GM12878 (cell line): ENCODE data around the gene HYOU1. TPM values are rescaled to one million over a fixed set of nuclear protein-coding genes. Genes with fewer than 3 reads are reported as not detected.
A peak's percentile ranks its signal among the peaks of the same experiment; 100 is the strongest.

Experiments
- ATAC-seq: fragments of 200-7000 bp; cut with Tn5 transposase; 3 replicates; pipeline ENCODE4 v1.9.1; 2020; ENCODE audit warnings: mild to moderate bottlenecking, moderate library complexity
- BruUV-seq: library from RNA; stranded (reverse); fragments of 400-500 nt; replicated peaks from 2 replicates; lab custom pipeline; 2021; lab: Mats Ljungman, UMichigan
- CTCF ChIA-PET: fragments of 300-600 bp; sonication (Branson Sonifier 250); formaldehyde crosslinking; extraction: SDS; loops from one replicate; lab custom pipeline; 2021; ENCODE audit warnings: inconsistent platforms; lab: Yijun Ruan, JAX
- POLR2A ChIA-PET: fragments of 350-600 bp; formaldehyde crosslinking; extraction: SDS; loops from one replicate; lab custom pipeline; 2021; ENCODE audit warnings: inconsistent platforms; lab: Charles Lee
- RAD21 ChIA-PET: fragments of 300-600 bp; sonication (Branson Sonifier 250); formaldehyde crosslinking; loops from one replicate; lab custom pipeline; 2023; ENCODE audit warnings: antibody characterized with exemption; ENCODE audit not compliant: unreplicated experiment; lab: Charles Lee
- SMC1A ChIA-PET: fragments of 300-600 bp; sonication (Branson Sonifier 250); formaldehyde crosslinking; loops from one replicate; lab custom pipeline; 2023; ENCODE audit not compliant: unreplicated experiment, uncharacterized antibody; lab: Charles Lee
- DNase-seq: peaks from one replicate; pipeline ENCODE4 v3.0.0-alpha.2; 2011; ENCODE audit warnings: low read depth, low spot score
- FAIRE-seq: peaks from 3 replicates; lab custom pipeline; 2011; peaks lifted over from hg19 to GRCh38; lab: Jason Lieb, UNC
- H2AFZ ChIP-seq: 2 replicates; pipeline ENCODE4 v1.6.0; 2011; ENCODE audit warnings: low read depth, low read length, control low read depth; ENCODE audit not compliant: control insufficient read depth
- H3K27ac ChIP-seq: 2 replicates; pipeline ENCODE4 v1.5.1; 2011; ENCODE audit warnings: control low read depth; ENCODE audit not compliant: control insufficient read depth, insufficient read depth
- H3K27me3 ChIP-seq, 2 experiments: replicated peaks in 1 of 2; 2 replicates each; pipeline versions ENCODE4 v1.6.0 to v1.6.1; 2011; ENCODE audit warnings: low read length in 1 of 2; ENCODE audit not compliant: control insufficient read depth in 2 of 2, insufficient read depth in 2 of 2
- H3K36me3 ChIP-seq, 2 experiments: 2 replicates each; pipeline ENCODE4 v1.5.1; 2011; ENCODE audit warnings: low read length in 1 of 2; ENCODE audit not compliant: control insufficient read depth in 2 of 2, insufficient read depth in 2 of 2
- H3K4me1 ChIP-seq: 2 replicates; pipeline ENCODE4 v1.6.1; 2011; ENCODE audit warnings: mild to moderate bottlenecking, low read length, moderate library complexity, mixed read lengths; ENCODE audit not compliant: control insufficient read depth, insufficient read depth
- H3K4me2 ChIP-seq: 2 replicates; pipeline ENCODE4 v1.6.0; 2011; ENCODE audit warnings: control low read depth; ENCODE audit not compliant: control insufficient read depth, insufficient read depth
- H3K4me3 ChIP-seq: fragments of 200-600 bp; sonication (generic); 2 replicates; pipeline ENCODE4 v1.5.1; 2016
- H3K79me2 ChIP-seq: 2 replicates; pipeline ENCODE4 v1.6.0; 2011; ENCODE audit warnings: low read length; ENCODE audit not compliant: control insufficient read depth, insufficient read depth
- H3K9ac ChIP-seq: 2 replicates; pipeline ENCODE4 v1.8.0; 2011; ENCODE audit warnings: low read length, control low read depth, mixed read lengths; ENCODE audit not compliant: control insufficient read depth, insufficient read depth
- H3K9me3 ChIP-seq: replicated peaks from 3 replicates; pipeline ENCODE4 v1.5.1; 2011; ENCODE audit warnings: mild to moderate bottlenecking, low read length; ENCODE audit not compliant: control insufficient read depth, insufficient read depth
- H4K20me1 ChIP-seq: 2 replicates; pipeline ENCODE4 v1.6.0; 2011; ENCODE audit not compliant: control insufficient read depth, insufficient read depth
- CREB1 ChIP-seq: IDR thresholded peaks from 2 replicates; pipeline ENCODE4 v1.6.1; 2012; ENCODE audit warnings: low read depth, mild to moderate bottlenecking, inconsistent platforms
- MYC ChIP-seq: IDR thresholded peaks from 2 replicates; pipeline ENCODE4 v1.6.1; 2011; ENCODE audit warnings: mild to moderate bottlenecking, low read length, moderate library complexity, inconsistent platforms; ENCODE audit not compliant: insufficient read depth, insufficient replicate concordance, insufficient read length, severe bottlenecking
- NFYA ChIP-seq: IDR thresholded peaks from 2 replicates; pipeline ENCODE4 v1.6.1; 2011; ENCODE audit warnings: low read depth, mild to moderate bottlenecking, low read length, improper control_type of control experiment, borderline replicate concordance
- POLR2A ChIP-seq: IDR thresholded peaks from 2 replicates; pipeline ENCODE4 v1.6.1; 2011; ENCODE audit warnings: low read depth, mild to moderate bottlenecking, low read length
- ZNF274 ChIP-seq: IDR thresholded peaks from one replicate; pipeline ENCODE4 v1.8.0; 2011; ENCODE audit not compliant: insufficient read length, insufficient read depth
- WGBS: methylation state at CpG from one replicate; pipeline ENCODE4 v1.1.6; 2016; ENCODE audit warnings: low lambda C conversion rate; ENCODE audit not compliant: insufficient replicate concordance, insufficient coverage; ENCODE audit errors: missing lambda C conversion rate; 5-methylcytosine and 5-hydroxymethylcytosine counted together
- in situ Hi-C: fragments of 300-500 bp; cut with MboI; formaldehyde crosslinking; loops from 9 replicates; pipeline ENCODE4 v1.14.3; 2018; ENCODE audit warnings: mixed read lengths
- intact Hi-C: fragments of 100-400 bp; cut with micrococcal nuclease; formaldehyde crosslinking; loops from one replicate; pipeline ENCODE4 v1.14.2; 2022; ENCODE audit not compliant: unreplicated experiment
- polyA plus RNA-seq, 11 experiments: library from polyadenylated mRNA; depleted of rRNA in 4 of 11; unstranded in 6 of 11; stranded (reverse) in 5 of 11; fragments of >200 nt; fragmentation: Nextera tagmentation in 4 of 11; fragmentation: Illumina TruSeq in 1 of 11; extraction: Ambion mirVana in 4 of 11; extraction: Trizol in 1 of 11; gene quantifications; 1 replicate in 1 of 11; 2 replicates in 10 of 11; pipeline versions ENCODE4 v1.2.1 to v1.2.3, GENCODE V29; 2011 to 2016; ENCODE audit warnings: inconsistent platforms in 2 of 11, missing spikeins in 2 of 11, low read depth in 1 of 11
- total RNA-seq, 4 experiments: library from RNA; depleted of rRNA in 3 of 4; stranded (reverse); fragments of >200 nt in 3 of 4; fragmentation: Illumina TruSeq in 1 of 4; extraction: Trizol in 1 of 4; gene quantifications; 2 replicates each; pipeline versions ENCODE4 v1.2.1 to v1.2.3, GENCODE V29; 2013 to 2021
- TF ChIP-seq, protein P1 (sequence below), 3 experiments: IDR thresholded peaks in 2 of 3; conservative IDR thresholded peaks in 1 of 3; 2 replicates each; pipeline ENCODE4 v1.5.1; 2011; ENCODE audit warnings: low read depth in 3 of 3, low read length in 3 of 3, mild to moderate bottlenecking in 3 of 3, control low read depth in 2 of 3, moderate library complexity in 2 of 3, inconsistent platforms in 1 of 3, mixed read lengths in 1 of 3; ENCODE audit not compliant: control insufficient read depth in 2 of 3, insufficient read depth in 1 of 3; ENCODE audit errors: extremely low read depth in 1 of 3

Gene HYOU1
- total and polyA plus RNA-seq, 10 of the 15 experiments (the other 5 are each of a cell fraction or from before 2014, with no cell fraction given): 15.4 to 157 (median 109) TPM

DNA sequence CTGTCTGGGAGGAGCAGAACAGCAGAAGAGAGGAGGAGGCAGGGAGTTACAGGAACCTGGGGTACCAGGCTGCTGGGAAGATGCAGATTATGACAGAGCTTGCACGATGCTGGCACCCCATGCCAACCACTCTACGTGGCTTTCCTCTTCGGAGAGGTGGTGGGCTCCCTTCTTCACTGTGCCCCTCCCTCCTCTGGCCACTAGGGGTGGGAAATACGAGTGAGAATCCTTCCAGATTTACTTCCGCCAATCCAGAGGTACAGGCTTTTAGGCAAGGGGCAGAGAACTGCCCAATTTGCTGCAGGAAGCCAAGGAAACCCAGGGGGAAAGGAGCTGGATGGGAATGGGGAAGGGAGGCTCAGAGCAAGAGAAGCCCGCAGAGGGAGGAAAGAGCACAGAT is 12.3 kb downstream of the HYOU1 start:
- Histone ChIP-seq H3K4me2 (no peak overlapping the region), H4K20me1 (no peaks in the 10 kb centered on the region), H3K27me3 (no peaks in the 10 kb centered on the region), H3K4me3 (no peak overlapping the region), H3K27ac (no peak overlapping the region), H3K4me1 (peaks cover 9% of the 10 kb centered on the region; the same call in 1 of the 2 replicates), H3K36me3 (peaks cover 29 to 34% of the 10 kb centered on the region in 2 experiments), H2AFZ (no peak overlapping the region), H3K9ac (no peak overlapping the region), H3K79me2 (no peaks in the 10 kb centered on the region; the same call in 1 of the 2 replicates), H3K9me3 (no peaks in the 10 kb centered on the region)
- TF ChIP-seq, protein P1, sequence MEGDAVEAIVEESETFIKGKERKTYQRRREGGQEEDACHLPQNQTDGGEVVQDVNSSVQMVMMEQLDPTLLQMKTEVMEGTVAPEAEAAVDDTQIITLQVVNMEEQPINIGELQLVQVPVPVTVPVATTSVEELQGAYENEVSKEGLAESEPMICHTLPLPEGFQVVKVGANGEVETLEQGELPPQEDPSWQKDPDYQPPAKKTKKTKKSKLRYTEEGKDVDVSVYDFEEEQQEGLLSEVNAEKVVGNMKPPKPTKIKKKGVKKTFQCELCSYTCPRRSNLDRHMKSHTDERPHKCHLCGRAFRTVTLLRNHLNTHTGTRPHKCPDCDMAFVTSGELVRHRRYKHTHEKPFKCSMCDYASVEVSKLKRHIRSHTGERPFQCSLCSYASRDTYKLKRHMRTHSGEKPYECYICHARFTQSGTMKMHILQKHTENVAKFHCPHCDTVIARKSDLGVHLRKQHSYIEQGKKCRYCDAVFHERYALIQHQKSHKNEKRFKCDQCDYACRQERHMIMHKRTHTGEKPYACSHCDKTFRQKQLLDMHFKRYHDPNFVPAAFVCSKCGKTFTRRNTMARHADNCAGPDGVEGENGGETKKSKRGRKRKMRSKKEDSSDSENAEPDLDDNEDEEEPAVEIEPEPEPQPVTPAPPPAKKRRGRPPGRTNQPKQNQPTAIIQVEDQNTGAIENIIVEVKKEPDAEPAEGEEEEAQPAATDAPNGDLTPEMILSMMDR (IDR thresholded peaks at IDR 0.05 in 2 of 3, conservative IDR thresholded peaks at IDR 0.05 in 1 of 3; ENCODE audit: control insufficient read depth in 2 of 3, extremely low read depth in 1 of 3, insufficient read depth in 1 of 3, low read depth in 3 of 3, low read length in 3 of 3): peak in 1 of 3 experiments; percentile 25; a peak in 1 of 6 replicates
- TF ChIP-seq MYC (no peak), NFYA (no peak)
- ATAC-seq: 0 out of 3 replicates have a peak, but pooled peaks have one; percentile 10
- intact Hi-C loops: no loop called here
- RAD21 ChIA-PET: no interaction called here
- POLR2A ChIA-PET: interaction anchor here (0.7 kb wide), 1 partner anchor 11 kb away, joined by 3 read pairs; no protein-coding TSS in a partner anchor
- FAIRE-seq: no peak
- SMC1A ChIA-PET: no interaction called here
- in situ Hi-C loops: no loop called here
- 95% methylated on average over 6 of the region's 6 CpGs for WGBS
- BruUV-seq: no TSS peak
- DNase-seq: no peak
- CTCF ChIA-PET: interaction anchor here (1.1 kb wide), 1 partner anchor 13 kb away, joined by 3 read pairs; no protein-coding TSS in a partner anchor

DNA sequence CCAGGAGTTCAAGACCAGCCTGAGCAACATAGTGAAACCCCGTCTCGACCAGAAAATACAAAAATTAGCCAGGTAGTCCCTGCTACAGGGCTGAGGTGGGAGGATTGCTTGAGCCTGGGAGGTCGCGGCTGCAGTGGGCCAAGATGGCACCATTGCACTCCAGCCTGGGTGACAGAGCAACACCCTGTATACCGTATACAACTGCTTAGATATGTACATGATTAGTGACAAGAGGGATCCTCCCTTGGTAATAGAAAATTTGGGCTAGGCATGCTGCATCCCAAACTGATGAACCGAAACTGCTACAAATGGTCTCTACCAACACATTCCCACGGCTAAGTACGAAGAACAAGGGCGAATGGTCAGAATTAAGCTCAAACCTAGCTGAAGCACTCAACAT is 14.1 kb downstream of the HYOU1 start:
- BruUV-seq: no TSS peak
- no peaks in the 10 kb centered on the region for H3K9me3 ChIP-seq
- no peak overlapping the region for H3K9ac ChIP-seq
- no peak overlapping the region for H2AFZ ChIP-seq
- no peak for TF ChIP-seq CREB1
- no peak for TF ChIP-seq ZNF274
- 0 out of 2 replicates have a peak, but pooled peaks have one; percentile 4 for TF ChIP-seq POLR2A
- TF ChIP-seq, all 136 proteins: peak for 1
- Histone ChIP-seq H3K4me3 (no peak overlapping the region), H4K20me1 (no peaks in the 10 kb centered on the region), H3K79me2 (no peaks in the 10 kb centered on the region), H3K27ac (no peak overlapping the region), H3K4me1 (peaks cover 5% of the 10 kb centered on the region; the same call in 1 of the 2 replicates), H3K27me3 (no peaks in the 10 kb centered on the region), H3K4me2 (no peak overlapping the region), H3K36me3 (peaks cover 17 to 22% of the 10 kb centered on the region in 2 experiments)
- DNase-seq: no peak
- intact Hi-C loops (no loop called here), in situ Hi-C loops (no loop called here)
- POLR2A ChIA-PET: interaction anchor here (0.6 to 1.8 kb wide), 4 partner anchors 8 to 116 kb away, joined by 3 to 5 read pairs (median 4); partner anchors contain the start of gene VPS11
- WGBS: 85% methylated on average over 9 of the region's 9 CpGs
- RAD21 ChIA-PET: interaction anchor here (1.2 kb wide), 1 partner anchor 8 kb away, joined by 3 read pairs; no protein-coding TSS in a partner anchor
- SMC1A ChIA-PET: interaction anchor here (0.7 to 1.7 kb wide), 3 partner anchors 9 to 64 kb away, joined by 3 to 4 read pairs (median 3); no protein-coding TSS in a partner anchor
- CTCF ChIA-PET: no interaction called here
- no peak for ATAC-seq
- FAIRE-seq: peak; percentile 31
